Measurements from ENCODE around the gene FOXO1.

Gene FOXO1

GRCh38 chr13:40506592-40507446, 159.6 kb downstream of the FOXO1 start:
- DNase-seq (ENCODE audit: low spot score): peak; percentile 84
